ENCODE measurements around the gene RTTN.
"Not testable (repeated sequence)": the region's sequence is repeated elsewhere in the genome, so short reads cannot be mapped to it uniquely, and the experiment has no call there.

Gene RTTN

GRCh38 chr18:70022636-70023035 lies 182.9 kb downstream of the RTTN start:
- no peak for DNase-seq

GRCh38 chr18:70021498-70021897 lies 184.0 kb downstream of the RTTN start:
- DNase-seq = no peak

GRCh38 chr18:70021043-70021442 lies 184.4 kb downstream of the RTTN start:
- no peak for DNase-seq

- no peak for DNase-seq
Observed at GRCh38 chr18:70019991-70020390, 185.5 kb downstream of the RTTN start.

GRCh38 chr18:70019136-70019535 lies 186.4 kb downstream of the RTTN start:
- DNase-seq = no peak

GRCh38 chr18:70015127-70015526 lies 190.4 kb downstream of the RTTN start:
- no peak for DNase-seq

GRCh38 chr18:70005580-70005979 lies 199.9 kb downstream of the RTTN start:
- no peak for DNase-seq

GRCh38 chr18:70004696-70005095 lies 200.8 kb downstream of the RTTN start:
- DNase-seq = no peak

- DNase-seq = peak in 1 of 2 experiments; percentile 46
Observed at GRCh38 chr18:69999656-70000055, 205.8 kb downstream of the RTTN start.

- peak; percentile 1 to 44 for DNase-seq
Observed at GRCh38 chr18:69998523-69998987, 206.9 kb downstream of the RTTN start.

- no peak for DNase-seq
Observed at GRCh38 chr18:69996951-69997798, 208.3 kb downstream of the RTTN start.

GRCh38 chr18:69996417-69996816 lies 209.1 kb downstream of the RTTN start:
- DNase-seq = no peak

- no peak for DNase-seq
Observed at GRCh38 chr18:69995774-69996173, 209.7 kb downstream of the RTTN start.

GRCh38 chr18:69992776-69993175 lies 212.7 kb downstream of the RTTN start:
- DNase-seq = peak; percentile 42 to 92

GRCh38 chr18:69987870-69988269 lies 217.6 kb downstream of the RTTN start:
- no peak for DNase-seq

- no peak for DNase-seq
Observed at GRCh38 chr18:69985239-69985638, 220.2 kb downstream of the RTTN start.

GRCh38 chr18:69982417-69982816 lies 223.1 kb downstream of the RTTN start:
- no peak for DNase-seq

- DNase-seq = no peak
Observed at GRCh38 chr18:69981948-69982347, 223.5 kb downstream of the RTTN start.

- DNase-seq = no peak
Observed at GRCh38 chr18:69980982-69981804, 224.3 kb downstream of the RTTN start.

GRCh38 chr18:69980509-69980908 lies 225.0 kb downstream of the RTTN start:
- no peak for DNase-seq

GRCh38 chr18:69978732-69979715 lies 226.5 kb downstream of the RTTN start:
- DNase-seq = no peak

- DNase-seq = not testable (repeated sequence)
Observed at GRCh38 chr18:69975294-69975693, 230.2 kb downstream of the RTTN start.

- no peak for DNase-seq
Observed at GRCh38 chr18:69974365-69974764, 231.1 kb downstream of the RTTN start.
